HG02973 (cell line): Measurements from ENCODE around the gene SMOC2.

ENCODE experiments used
- ATAC-seq: cut with Tn5 transposase; IDR thresholded peaks from one replicate; pipeline ENCODE4 v1.9.1; 2021; ENCODE audit warnings: moderate library complexity; ENCODE audit not compliant: unreplicated experiment

Gene SMOC2

DNA sequence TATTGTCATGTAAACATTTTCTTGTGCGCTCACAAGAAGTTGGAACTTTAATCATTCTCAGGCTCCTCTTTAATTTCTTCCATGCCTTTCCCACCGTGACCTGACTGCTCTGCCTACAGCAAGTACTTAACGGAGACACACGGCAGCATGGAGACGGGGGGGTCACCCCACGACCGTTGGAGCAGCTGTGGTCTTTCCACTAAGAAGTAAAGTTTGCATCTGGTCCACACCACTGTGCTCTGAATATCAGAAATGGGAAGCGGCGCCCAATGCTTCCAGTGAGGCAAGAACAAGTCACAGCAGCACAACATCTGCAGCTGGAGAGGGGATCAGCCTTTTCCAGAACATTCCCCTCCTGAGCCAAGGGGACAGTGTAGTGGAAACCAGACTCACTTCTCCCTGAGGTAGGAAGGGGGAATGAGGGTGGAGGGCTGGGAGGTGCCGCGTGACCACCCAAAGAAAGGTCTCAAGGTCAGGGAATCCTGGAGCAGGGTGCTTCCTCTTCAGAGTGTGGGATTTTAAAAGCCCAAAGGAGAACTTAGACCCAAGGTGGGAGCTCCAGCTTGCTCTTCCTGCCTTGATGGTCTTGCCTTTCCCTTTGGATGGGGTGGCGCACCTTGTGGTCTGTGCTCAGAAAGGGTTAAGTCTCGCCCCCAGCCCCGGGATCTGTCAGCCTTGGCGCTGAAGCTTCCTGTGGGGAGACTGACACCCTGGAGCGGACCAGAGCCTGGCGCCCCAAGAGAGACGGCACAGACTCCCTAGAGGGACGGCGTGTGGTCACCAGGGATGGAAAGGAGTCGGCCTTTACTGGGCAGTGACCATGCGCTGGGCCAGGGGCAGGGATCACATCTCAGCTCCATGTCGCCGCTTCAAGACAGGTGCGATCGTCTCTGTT lies 25.6 kb upstream of the SMOC2 start:
- no peak for ATAC-seq

DNA sequence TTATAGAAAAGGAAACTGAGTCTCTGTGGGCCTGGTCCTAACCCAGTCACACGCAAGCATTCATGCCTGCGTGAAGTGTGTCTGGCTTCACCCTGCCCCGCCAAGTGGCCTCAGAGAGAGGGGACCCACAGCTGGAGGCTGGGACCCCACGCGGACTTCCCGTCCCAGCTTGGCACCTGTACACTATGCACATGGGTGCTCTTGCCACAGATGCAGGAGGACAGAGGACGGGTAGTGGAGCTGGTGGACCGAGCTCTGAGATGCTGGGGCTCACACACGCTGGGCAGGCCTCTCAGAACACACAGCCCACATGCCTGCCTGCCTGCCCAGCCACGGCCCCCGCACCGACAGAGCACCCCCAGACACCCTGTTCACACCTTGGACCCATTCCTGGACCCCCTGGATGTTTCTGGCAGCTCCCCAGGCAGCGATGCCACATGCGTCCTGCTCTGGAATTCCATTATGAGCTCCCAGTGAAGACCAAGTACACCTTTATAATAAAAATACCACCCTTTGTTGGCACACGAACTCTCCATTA lies 24.9 kb upstream of the SMOC2 start:
- ATAC-seq: no peak

DNA sequence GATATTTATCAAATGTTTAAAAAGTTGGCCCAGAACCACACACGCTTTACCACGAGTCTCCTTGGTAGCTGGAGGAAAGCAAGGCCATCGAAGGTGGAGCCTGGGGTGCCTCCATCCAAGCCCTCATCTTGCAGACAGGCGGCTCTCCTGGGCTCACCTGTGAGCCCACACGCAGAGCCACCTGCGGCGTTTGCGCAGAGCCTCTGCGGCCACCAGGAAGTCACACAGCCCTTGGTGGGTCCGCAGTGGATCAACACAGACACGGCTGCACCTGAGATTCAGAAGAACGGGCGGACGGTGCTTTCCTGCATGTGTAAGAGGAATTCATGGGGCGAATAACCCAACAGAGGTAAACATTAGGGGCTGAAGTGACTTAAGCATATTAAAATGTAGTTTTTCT lies 24.5 kb upstream of the SMOC2 start:
- no peak for ATAC-seq

DNA sequence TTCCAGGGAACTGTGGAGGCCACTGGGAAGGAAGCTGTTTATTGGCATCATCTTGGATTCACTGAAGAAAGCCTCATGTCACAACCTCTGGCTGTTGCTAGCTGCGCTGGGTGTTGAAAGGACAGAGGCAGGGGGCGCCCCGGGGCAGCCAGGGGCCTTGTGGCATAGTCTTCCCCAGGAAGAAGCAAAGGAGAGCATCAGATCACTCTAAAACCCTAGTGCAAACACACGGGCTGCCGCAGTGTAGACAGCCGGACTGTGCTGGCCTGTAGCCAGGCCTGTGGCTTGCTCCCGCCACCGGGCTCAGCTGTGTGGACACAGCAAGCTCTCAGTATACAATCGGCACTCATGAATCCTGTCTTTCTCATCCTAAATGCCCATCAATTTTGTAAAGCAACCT lies 23.8 kb upstream of the SMOC2 start:
- ATAC-seq: no peak

- no peak for ATAC-seq
These were observed 23.1 kb upstream of the SMOC2 start for GRCh38 chr6:168417679-168418557.

DNA sequence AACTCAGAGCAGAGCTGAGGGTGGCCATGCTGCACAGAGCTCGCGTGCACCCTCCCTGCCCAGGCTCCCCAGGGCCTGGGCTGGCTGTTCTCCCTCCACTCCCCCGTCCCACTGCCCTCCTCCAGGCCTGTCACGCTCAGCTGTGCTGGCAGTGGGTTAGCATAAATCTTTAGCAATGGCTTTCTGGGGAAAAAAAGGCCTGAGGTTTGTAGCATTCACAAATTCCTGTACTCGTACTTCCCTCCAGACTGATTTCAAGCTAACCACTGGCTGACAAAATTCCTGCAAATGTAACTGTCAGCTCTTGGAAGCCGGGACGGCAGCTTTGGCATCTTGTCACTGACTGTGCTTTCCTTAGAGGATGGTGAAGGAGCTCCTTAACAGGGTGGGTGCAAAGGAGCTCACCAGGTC lies 22.3 kb upstream of the SMOC2 start:
- no peak for ATAC-seq

GRCh38 chr6:168419569-168419968 lies 21.4 kb upstream of the SMOC2 start:
- ATAC-seq: no peak

- no peak for ATAC-seq
These were observed 20.9 kb upstream of the SMOC2 start for GRCh38 chr6:168420084-168420483.

GRCh38 chr6:168420706-168421105 lies 20.3 kb upstream of the SMOC2 start:
- no peak for ATAC-seq

- no peak for ATAC-seq
These were observed 13.8 kb upstream of the SMOC2 start for GRCh38 chr6:168427184-168427583.

- ATAC-seq: no peak
These were observed 12.7 kb upstream of the SMOC2 start for GRCh38 chr6:168428052-168428826.

DNA sequence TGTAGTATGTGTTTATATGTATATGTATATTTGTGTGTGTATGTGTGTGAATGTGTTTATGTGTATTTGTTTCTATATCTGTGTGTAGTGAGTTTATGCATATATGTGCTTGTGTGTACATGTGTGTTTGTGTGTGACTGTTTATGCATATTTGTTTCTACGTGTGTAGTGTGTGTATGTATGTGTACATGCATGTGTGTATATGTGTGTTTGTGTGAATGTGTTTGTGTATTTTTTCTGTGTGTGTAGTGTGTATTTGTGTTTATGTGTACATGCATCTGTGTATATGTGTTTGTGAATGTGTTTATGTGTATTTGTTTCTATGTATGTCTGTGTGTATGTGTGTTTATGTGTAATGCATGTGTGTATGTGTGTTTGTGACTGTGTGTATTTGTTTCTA lies 12.1 kb upstream of the SMOC2 start:
- ATAC-seq: no peak

DNA sequence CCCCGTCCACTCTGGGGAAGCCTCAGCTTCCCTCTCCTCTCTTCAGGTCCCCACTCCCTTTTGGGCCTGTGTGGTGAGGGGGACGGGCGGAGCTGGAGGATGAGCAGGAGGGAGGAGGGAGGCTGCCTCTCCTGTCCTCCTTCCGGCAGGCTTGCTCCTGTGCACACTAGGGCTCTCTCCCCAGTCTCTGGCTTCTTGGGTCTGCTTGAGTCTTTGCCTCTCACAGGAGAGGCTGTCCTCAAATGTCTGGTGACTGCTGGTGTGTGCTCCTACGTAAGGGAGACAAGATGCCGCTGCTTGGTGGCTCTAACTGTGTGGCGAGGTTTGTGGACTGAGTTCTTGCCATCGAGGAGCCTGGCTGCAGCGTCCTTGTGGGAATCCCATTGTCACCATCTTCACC lies 8.8 kb upstream of the SMOC2 start:
- no peak for ATAC-seq

DNA sequence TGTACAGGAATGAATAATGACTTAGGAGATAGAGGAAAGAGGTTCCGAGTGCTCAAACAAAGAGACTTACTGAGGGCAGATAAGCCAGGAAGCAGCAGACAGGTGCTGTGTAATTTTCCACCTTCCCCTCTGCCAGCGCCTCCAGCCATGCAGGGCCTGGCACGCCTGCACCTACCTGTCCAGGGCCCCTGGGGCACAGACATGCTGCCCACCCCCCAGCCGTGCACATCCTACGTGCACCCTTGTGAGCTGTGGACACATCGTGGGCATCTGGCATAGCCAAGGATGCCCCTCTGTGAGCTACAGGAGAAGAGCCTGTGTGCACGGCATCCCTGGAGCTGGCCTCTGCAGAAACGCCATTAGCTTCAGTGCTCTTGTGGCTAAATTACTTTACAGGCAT lies 7.1 kb upstream of the SMOC2 start:
- no peak for ATAC-seq

- ATAC-seq: no peak
These were observed 6.5 kb upstream of the SMOC2 start for GRCh38 chr6:168434505-168434904.

GRCh38 chr6:168437751-168438150 lies 3.2 kb upstream of the SMOC2 start:
- no peak for ATAC-seq

DNA sequence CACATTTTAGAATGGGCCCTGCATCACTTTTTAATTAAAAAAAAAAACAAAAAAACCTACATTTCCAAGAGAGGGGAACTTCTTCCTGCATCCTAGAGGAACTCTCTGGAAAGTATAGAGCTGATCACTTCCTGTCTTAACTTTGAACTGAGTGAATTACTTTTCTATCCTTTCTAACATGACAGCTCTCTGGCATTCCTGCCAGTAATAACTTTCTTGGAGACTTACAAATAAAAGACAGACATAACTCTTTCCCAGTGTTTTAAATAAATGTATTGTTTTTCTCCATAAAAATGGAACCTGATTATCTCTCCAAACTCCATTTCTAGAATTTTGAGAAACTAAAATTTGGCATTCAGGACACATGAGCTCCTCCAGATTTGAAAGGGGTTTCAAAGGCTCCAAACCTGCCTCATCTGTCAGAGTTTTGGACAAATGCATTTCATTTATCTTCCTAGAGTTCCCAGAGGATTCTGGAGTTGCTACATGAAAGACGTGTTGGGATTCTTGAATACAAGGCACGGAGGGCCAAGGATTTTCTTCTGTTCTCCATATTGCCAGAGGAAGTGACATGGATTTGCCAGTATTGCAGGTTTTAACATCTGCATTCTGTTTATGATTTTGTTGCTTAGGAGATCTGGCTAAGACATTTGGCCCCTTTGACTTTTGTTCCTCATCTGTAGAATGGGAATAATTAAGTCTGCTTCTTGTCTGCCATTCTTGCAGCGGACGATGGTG lies 2.0 kb upstream of the SMOC2 start:
- ATAC-seq: no peak

DNA sequence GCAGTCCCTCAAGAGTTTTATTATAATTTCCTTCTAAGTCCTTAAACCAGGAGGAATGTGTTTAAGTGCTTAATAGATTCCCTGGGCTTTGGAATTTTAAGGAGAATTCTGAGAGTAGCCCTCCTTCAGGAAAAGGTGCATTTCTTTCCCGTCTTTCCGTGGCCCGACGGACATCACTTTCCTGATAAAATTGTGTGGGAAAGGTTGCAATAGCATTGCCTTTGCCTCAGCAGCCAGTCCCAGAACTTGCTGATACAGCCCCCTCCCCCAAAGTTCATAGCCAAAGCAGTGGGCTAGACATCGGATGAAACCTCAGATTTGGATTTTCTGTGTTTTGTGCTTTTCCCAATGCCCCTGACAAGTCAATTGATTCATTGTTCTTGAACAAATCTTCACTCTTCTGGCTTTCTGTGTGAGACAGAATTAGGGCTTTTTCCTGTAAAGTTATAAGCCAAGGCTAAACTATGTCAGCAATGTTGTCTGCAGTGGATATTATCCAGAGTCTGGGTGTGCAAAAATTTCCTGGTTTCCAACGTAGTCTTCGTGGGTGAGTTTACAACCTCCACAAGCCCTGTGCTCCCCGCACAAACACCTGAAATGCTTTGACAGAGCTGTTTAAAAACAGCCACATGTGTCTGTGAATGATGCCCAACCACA lies 1.1 kb upstream of the SMOC2 start:
- ATAC-seq: no peak

GRCh38 chr6:168441434-168442391 lies 729 bp downstream of the SMOC2 start:
- ATAC-seq: no peak
